GM23338 (cell line): ENCODE measurements around the gene AK9. TPM values are rescaled to one million over a fixed set of nuclear protein-coding genes. Genes with fewer than 3 reads are reported as not detected.

Experiments
- ATAC-seq: fragments of 200-7000 bp; cut with Tn5 transposase; 3 replicates; pipeline ENCODE4 v1.9.1; 2020
- DNase-seq: peaks from one replicate; pipeline ENCODE4 v3.0.0-alpha.2; 2015; ENCODE audit warnings: low spot score
- H2AFZ ChIP-seq: fragments of 200-600 bp; sonication (generic); 2 replicates; pipeline ENCODE4 v1.8.0; 2016; ENCODE audit warnings: antibody characterized with exemption, mild to moderate bottlenecking, moderate library complexity
- H3F3A ChIP-seq: fragments of 200-600 bp; sonication (generic); replicated peaks from 2 replicates; pipeline ENCODE4 v1.8.0; 2017; ENCODE audit warnings: antibody characterized with exemption, mixed run types, low read depth
- H3K27ac ChIP-seq: fragments of 200-600 bp; sonication (generic); 2 replicates; pipeline ENCODE4 v1.6.1; 2016; ENCODE audit warnings: low read depth
- H3K27me3 ChIP-seq: fragments of 200-600 bp; sonication (generic); 2 replicates; pipeline ENCODE4 v1.8.0; 2016; ENCODE audit warnings: mild to moderate bottlenecking, mixed run types, moderate library complexity; ENCODE audit not compliant: insufficient read depth
- H3K36me3 ChIP-seq: fragments of 200-600 bp; sonication (generic); 2 replicates; pipeline ENCODE4 v1.8.0; 2016; ENCODE audit warnings: mild to moderate bottlenecking; ENCODE audit not compliant: insufficient read depth
- H3K4me1 ChIP-seq: fragments of 200-600 bp; sonication (generic); 2 replicates; pipeline ENCODE4 v1.8.0; 2016; ENCODE audit warnings: mild to moderate bottlenecking, moderate library complexity; ENCODE audit not compliant: insufficient read depth
- H3K4me2 ChIP-seq: fragments of 200-600 bp; sonication (generic); 2 replicates; pipeline ENCODE4 v1.7.1; 2017; ENCODE audit warnings: mixed run types
- H3K4me3 ChIP-seq: fragments of 200-600 bp; sonication (generic); 2 replicates; pipeline ENCODE4 v1.6.1; 2016; ENCODE audit warnings: mixed run types
- H3K79me2 ChIP-seq: fragments of 200-600 bp; sonication (generic); replicated peaks from 2 replicates; pipeline ENCODE4 v1.8.0; 2017; ENCODE audit warnings: mild to moderate bottlenecking; ENCODE audit not compliant: insufficient read depth
- H3K9me2 ChIP-seq: fragments of 200-600 bp; sonication (generic); 2 replicates; pipeline ENCODE4 v1.8.0; 2017; ENCODE audit not compliant: insufficient read depth
- H4K20me1 ChIP-seq: fragments of 200-600 bp; sonication (generic); replicated peaks from 2 replicates; pipeline ENCODE4 v1.8.0; 2017; ENCODE audit warnings: mild to moderate bottlenecking; ENCODE audit not compliant: insufficient read depth
- H3K27ac Mint-ChIP-seq: 2 replicates; pipeline ENCODE4 v1.8.0; 2020; ENCODE audit warnings: inconsistent platforms, mild to moderate bottlenecking, moderate library complexity, mixed read lengths
- H3K27me3 Mint-ChIP-seq: 3 replicates; pipeline ENCODE4 v1.8.0; 2022; ENCODE audit warnings: low read depth, mild to moderate bottlenecking, moderate library complexity, mixed read lengths, inconsistent platforms; ENCODE audit not compliant: insufficient read depth, poor library complexity
- H3K36me3 Mint-ChIP-seq: 3 replicates; pipeline ENCODE4 v1.8.0; 2021; ENCODE audit warnings: low read depth, mild to moderate bottlenecking, inconsistent platforms, moderate library complexity, mixed read lengths
- H3K4me1 Mint-ChIP-seq: 3 replicates; pipeline ENCODE4 v1.8.0; 2020; ENCODE audit warnings: mild to moderate bottlenecking, inconsistent platforms, mixed read lengths
- H3K4me3 Mint-ChIP-seq: 3 replicates; pipeline ENCODE4 v1.8.0; 2021; ENCODE audit warnings: moderate library complexity, mild to moderate bottlenecking, inconsistent platforms, mixed read lengths
- H3K9me3 Mint-ChIP-seq: 3 replicates; pipeline ENCODE4 v1.8.0; 2020; ENCODE audit warnings: moderate library complexity, mild to moderate bottlenecking, inconsistent platforms, mixed read lengths
- CREB1 ChIP-seq: fragments of 250-450 bp; sonication (Bioruptor Pico); IDR thresholded peaks from 2 replicates; pipeline ENCODE4 v1.5.0; 2020; ENCODE audit warnings: low read depth, mild to moderate bottlenecking, moderate library complexity
- CTCF ChIP-seq, 2 experiments: fragments of 200-600 bp in 1 of 2; sonication (generic) in 1 of 2; conservative IDR thresholded peaks; 2 replicates each; pipeline versions ENCODE4 v1.5.1 to v1.6.1; 2016 to 2017; ENCODE audit warnings: antibody characterized with exemption in 2 of 2, low read depth in 2 of 2, mild to moderate bottlenecking in 2 of 2, moderate library complexity in 1 of 2
- EZH2 ChIP-seq: fragments of 200-600 bp; sonication (generic); IDR thresholded peaks from one replicate; pipeline ENCODE4 v1.8.0; 2017; ENCODE audit warnings: antibody characterized with exemption, mild to moderate bottlenecking, low read depth; ENCODE audit not compliant: unreplicated experiment
- EZH2phosphoT487 ChIP-seq: fragments of 200-600 bp; sonication (generic); IDR thresholded peaks from one replicate; pipeline ENCODE4 v1.8.1; 2018; ENCODE audit warnings: antibody characterized with exemption; ENCODE audit not compliant: unreplicated experiment
- JUNB ChIP-seq: IDR thresholded peaks from one replicate; pipeline ENCODE4 v1.6.1; 2016; ENCODE audit warnings: antibody characterized with exemption; ENCODE audit not compliant: unreplicated experiment
- NANOG ChIP-seq: IDR thresholded peaks from 2 replicates; pipeline ENCODE4 v1.6.1; 2016; ENCODE audit warnings: antibody characterized with exemption, borderline replicate concordance
- POLR2AphosphoS5 ChIP-seq: IDR thresholded peaks from 2 replicates; pipeline ENCODE4 v1.6.1; 2016; ENCODE audit warnings: antibody characterized with exemption, low read depth
- STAT1 ChIP-seq: IDR thresholded peaks from one replicate; pipeline ENCODE4 v1.6.1; 2016; ENCODE audit warnings: antibody characterized with exemption; ENCODE audit not compliant: unreplicated experiment
- ZNF114 ChIP-seq: fragments of 250-450 bp; sonication (Bioruptor Pico); IDR thresholded peaks from 2 replicates; pipeline ENCODE4 v1.5.0; 2020; ENCODE audit warnings: mild to moderate bottlenecking, moderate library complexity
- ZNF331 ChIP-seq: fragments of 250-450 bp; sonication (Bioruptor Pico); IDR thresholded peaks from 2 replicates; pipeline ENCODE4 v1.5.0; 2020; ENCODE audit warnings: low read depth, mild to moderate bottlenecking, moderate library complexity
- polyA plus RNA-seq: library from polyadenylated mRNA; unstranded; fragments of >200 nt; fragmentation: Nextera tagmentation; extraction: Ambion mirVana; gene quantifications from 2 replicates; pipeline ENCODE4 v1.2.1, GENCODE V29; 2016
- total RNA-seq: library from RNA; depleted of rRNA; stranded (reverse); fragments of >200 nt; shearing (Covaris generic); gene quantifications from 2 replicates; pipeline ENCODE4 v1.2.3, GENCODE V29; 2014
- TF ChIP-seq, protein P1 (sequence below): IDR thresholded peaks from one replicate; pipeline ENCODE4 v1.6.1; 2018; ENCODE audit warnings: antibody characterized with exemption; ENCODE audit not compliant: unreplicated experiment
- TF ChIP-seq, protein P2 (sequence below): IDR thresholded peaks from 2 replicates; pipeline ENCODE4 v1.6.1; 2016; ENCODE audit warnings: antibody characterized with exemption

AK9 gene
- total and polyA plus RNA-seq, 2 experiments from 2014 or later, result 2.0 to 6.4 TPM

DNA sequence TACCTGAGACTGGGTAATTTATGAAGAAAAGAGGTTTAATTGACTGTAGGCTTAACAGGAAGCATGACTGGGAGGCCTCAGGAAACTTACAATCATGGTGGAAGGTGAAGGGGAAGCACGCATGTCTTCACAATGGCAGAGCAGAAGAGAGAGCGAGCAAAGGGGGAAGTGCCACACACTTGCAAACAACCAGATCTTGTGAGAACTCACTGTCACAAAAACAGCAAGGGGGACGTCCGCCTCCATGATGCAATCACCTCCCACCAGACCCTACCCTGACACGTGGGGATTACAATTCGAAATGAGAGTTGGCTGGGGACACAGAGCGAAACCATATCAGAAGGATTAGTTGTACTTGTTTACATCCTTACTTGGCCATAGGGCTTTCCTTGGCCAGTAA lies 49.8 kb upstream of the AK9 start:
- no peak overlapping the region for H3K4me2 ChIP-seq
- H3K4me3 ChIP-seq, result no peak overlapping the region
- TF ChIP-seq JUNB (no peak), STAT1 (no peak), CREB1 (CRISPR knock-in tag) (no peak), EZH2 (no peak), NANOG (no peak), ZNF331 (CRISPR knock-in tag) (no peak)
- TF ChIP-seq, protein P1, sequence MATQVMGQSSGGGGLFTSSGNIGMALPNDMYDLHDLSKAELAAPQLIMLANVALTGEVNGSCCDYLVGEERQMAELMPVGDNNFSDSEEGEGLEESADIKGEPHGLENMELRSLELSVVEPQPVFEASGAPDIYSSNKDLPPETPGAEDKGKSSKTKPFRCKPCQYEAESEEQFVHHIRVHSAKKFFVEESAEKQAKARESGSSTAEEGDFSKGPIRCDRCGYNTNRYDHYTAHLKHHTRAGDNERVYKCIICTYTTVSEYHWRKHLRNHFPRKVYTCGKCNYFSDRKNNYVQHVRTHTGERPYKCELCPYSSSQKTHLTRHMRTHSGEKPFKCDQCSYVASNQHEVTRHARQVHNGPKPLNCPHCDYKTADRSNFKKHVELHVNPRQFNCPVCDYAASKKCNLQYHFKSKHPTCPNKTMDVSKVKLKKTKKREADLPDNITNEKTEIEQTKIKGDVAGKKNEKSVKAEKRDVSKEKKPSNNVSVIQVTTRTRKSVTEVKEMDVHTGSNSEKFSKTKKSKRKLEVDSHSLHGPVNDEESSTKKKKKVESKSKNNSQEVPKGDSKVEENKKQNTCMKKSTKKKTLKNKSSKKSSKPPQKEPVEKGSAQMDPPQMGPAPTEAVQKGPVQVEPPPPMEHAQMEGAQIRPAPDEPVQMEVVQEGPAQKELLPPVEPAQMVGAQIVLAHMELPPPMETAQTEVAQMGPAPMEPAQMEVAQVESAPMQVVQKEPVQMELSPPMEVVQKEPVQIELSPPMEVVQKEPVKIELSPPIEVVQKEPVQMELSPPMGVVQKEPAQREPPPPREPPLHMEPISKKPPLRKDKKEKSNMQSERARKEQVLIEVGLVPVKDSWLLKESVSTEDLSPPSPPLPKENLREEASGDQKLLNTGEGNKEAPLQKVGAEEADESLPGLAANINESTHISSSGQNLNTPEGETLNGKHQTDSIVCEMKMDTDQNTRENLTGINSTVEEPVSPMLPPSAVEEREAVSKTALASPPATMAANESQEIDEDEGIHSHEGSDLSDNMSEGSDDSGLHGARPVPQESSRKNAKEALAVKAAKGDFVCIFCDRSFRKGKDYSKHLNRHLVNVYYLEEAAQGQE, result no peak

GRCh38 chr6:109739686-109740085 lies 48.7 kb upstream of the AK9 start:
- Histone ChIP-seq H3K4me1 (peaks cover 30% of the 10 kb centered on the region), H3K79me2 (no peaks in the 10 kb centered on the region), H3K27me3 (no peaks in the 10 kb centered on the region), H3K4me3 (no peak overlapping the region), H3K4me2 (no peak overlapping the region), H4K20me1 (no peaks in the 10 kb centered on the region), H3F3A (no peaks in the 10 kb centered on the region), H3K27ac (no peak overlapping the region), H3K36me3 (no peaks in the 10 kb centered on the region), H3K9me2 (no peaks in the 10 kb centered on the region), H2AFZ (no peak overlapping the region)
- ATAC-seq, result no peak
- Mint-ChIP-seq H3K27ac (no peak overlapping the region), H3K36me3 (peaks cover 22% of the 10 kb centered on the region), H3K9me3 (no peaks in the 10 kb centered on the region; the same call in 2 of the 3 replicates), H3K4me1 (peaks cover 44% of the 10 kb centered on the region), H3K27me3 (no peaks in the 10 kb centered on the region), H3K4me3 (no peak overlapping the region)
- no peak for DNase-seq
- TF ChIP-seq CREB1 (CRISPR knock-in tag) (no peak), ZNF331 (CRISPR knock-in tag) (no peak), POLR2AphosphoS5 (no peak), EZH2phosphoT487 (no peak), NANOG (no peak), CTCF (conservative IDR thresholded peaks at IDR 0.05; ENCODE audit: low read depth in 2 of 2) (no peak), ZNF114 (CRISPR knock-in tag) (no peak), EZH2 (no peak)
- TF ChIP-seq, protein P2, sequence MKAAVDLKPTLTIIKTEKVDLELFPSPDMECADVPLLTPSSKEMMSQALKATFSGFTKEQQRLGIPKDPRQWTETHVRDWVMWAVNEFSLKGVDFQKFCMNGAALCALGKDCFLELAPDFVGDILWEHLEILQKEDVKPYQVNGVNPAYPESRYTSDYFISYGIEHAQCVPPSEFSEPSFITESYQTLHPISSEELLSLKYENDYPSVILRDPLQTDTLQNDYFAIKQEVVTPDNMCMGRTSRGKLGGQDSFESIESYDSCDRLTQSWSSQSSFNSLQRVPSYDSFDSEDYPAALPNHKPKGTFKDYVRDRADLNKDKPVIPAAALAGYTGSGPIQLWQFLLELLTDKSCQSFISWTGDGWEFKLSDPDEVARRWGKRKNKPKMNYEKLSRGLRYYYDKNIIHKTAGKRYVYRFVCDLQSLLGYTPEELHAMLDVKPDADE, result no peak
- TF ChIP-seq, protein P1, result no peak

More for the DNA sequence above, 49.8 kb upstream of the AK9 start:
- Histone ChIP-seq H3K4me1 (peaks cover 24% of the 10 kb centered on the region), H3K27me3 (no peaks in the 10 kb centered on the region), H2AFZ (no peak overlapping the region), H3K36me3 (no peaks in the 10 kb centered on the region), H4K20me1 (no peaks in the 10 kb centered on the region), H3K27ac (no peak overlapping the region), H3F3A (no peaks in the 10 kb centered on the region), H3K9me2 (no peaks in the 10 kb centered on the region), H3K79me2 (no peaks in the 10 kb centered on the region)
- H3K27ac Mint-ChIP-seq, result no peak overlapping the region; the same call in 1 of the 2 replicates
- no peak overlapping the region for H3K4me3 Mint-ChIP-seq
- peaks cover 35% of the 10 kb centered on the region for H3K4me1 Mint-ChIP-seq
- no peaks in the 10 kb centered on the region; the same call in 2 of the 3 replicates for H3K9me3 Mint-ChIP-seq
- DNase-seq (no peak), ATAC-seq (no peak)
- H3K36me3 Mint-ChIP-seq, result peaks cover 23% of the 10 kb centered on the region
- no peaks in the 10 kb centered on the region for H3K27me3 Mint-ChIP-seq
